DND-41 (cell line): ENCODE data around the gene PSEN1.

Experiments used
- ATAC-seq: fragments of 200-7000 bp; cut with Tn5 transposase; 3 replicates; pipeline ENCODE4 v1.9.1; 2021; ENCODE audit warnings: low read depth; ENCODE audit not compliant: insufficient read depth
- DNase-seq: peaks from one replicate; pipeline ENCODE4 v3.0.0-alpha.2; 2020
- H2AFZ ChIP-seq: 2 replicates; pipeline ENCODE4 v1.6.0; 2012; ENCODE audit warnings: low read depth, low read length
- H3K27ac ChIP-seq: 2 replicates; pipeline ENCODE4 v1.5.1; 2012; ENCODE audit warnings: low read length, inconsistent platforms
- H3K27me3 ChIP-seq: fragments of 200-600 bp; sonication (generic); 2 replicates; pipeline ENCODE4 v1.6.0; 2012; ENCODE audit warnings: low read length, mild to moderate bottlenecking, inconsistent platforms; ENCODE audit not compliant: insufficient read depth, poor library complexity
- H3K36me3 ChIP-seq: 2 replicates; pipeline ENCODE4 v1.5.1; 2012; ENCODE audit warnings: low read length, inconsistent platforms; ENCODE audit not compliant: insufficient read depth
- H3K4me1 ChIP-seq: 2 replicates; pipeline ENCODE4 v1.5.1; 2012; ENCODE audit warnings: mild to moderate bottlenecking, low read length; ENCODE audit not compliant: insufficient read depth
- H3K4me2 ChIP-seq: 2 replicates; pipeline ENCODE4 v1.6.0; 2012; ENCODE audit warnings: mild to moderate bottlenecking, moderate library complexity, low read length, inconsistent platforms; ENCODE audit not compliant: insufficient read depth
- H3K4me3 ChIP-seq, 2 experiments: fragments of 200-600 bp in 1 of 2; shearing (Covaris generic) in 1 of 2; 2 replicates each; pipeline ENCODE4 v1.5.1; 2012 to 2016; ENCODE audit warnings: inconsistent platforms in 2 of 2, low read length in 2 of 2, mild to moderate bottlenecking in 2 of 2, low read depth in 1 of 2, moderate library complexity in 1 of 2
- H3K79me2 ChIP-seq: 2 replicates; pipeline ENCODE4 v1.6.0; 2012; ENCODE audit warnings: low read length, inconsistent platforms; ENCODE audit not compliant: insufficient read depth
- H3K9ac ChIP-seq: 2 replicates; pipeline ENCODE4 v1.6.0; 2012; ENCODE audit warnings: low read depth, mild to moderate bottlenecking, inconsistent platforms, low read length, moderate library complexity
- H3K9me3 ChIP-seq: 2 replicates; pipeline ENCODE4 v1.5.1; 2012; ENCODE audit warnings: low read length, moderate library complexity, mild to moderate bottlenecking, inconsistent platforms; ENCODE audit not compliant: insufficient read depth, severe bottlenecking
- H4K20me1 ChIP-seq: 2 replicates; pipeline ENCODE4 v1.6.0; 2012; ENCODE audit warnings: low read length; ENCODE audit not compliant: insufficient read depth
- EZH2 ChIP-seq: IDR thresholded peaks from 3 replicates; pipeline ENCODE4 v1.6.1; 2012; ENCODE audit warnings: borderline replicate concordance, low read depth, mild to moderate bottlenecking, moderate library complexity, low read length, inconsistent platforms; ENCODE audit not compliant: severe bottlenecking
- TF ChIP-seq, protein P1 (sequence below): IDR thresholded peaks from 2 replicates; pipeline ENCODE4 v1.5.1; 2012; ENCODE audit warnings: borderline replicate concordance, low read length, moderate library complexity, mild to moderate bottlenecking; ENCODE audit not compliant: poor library complexity, severe bottlenecking; ENCODE audit errors: extremely low read depth

PSEN1 gene

DNA sequence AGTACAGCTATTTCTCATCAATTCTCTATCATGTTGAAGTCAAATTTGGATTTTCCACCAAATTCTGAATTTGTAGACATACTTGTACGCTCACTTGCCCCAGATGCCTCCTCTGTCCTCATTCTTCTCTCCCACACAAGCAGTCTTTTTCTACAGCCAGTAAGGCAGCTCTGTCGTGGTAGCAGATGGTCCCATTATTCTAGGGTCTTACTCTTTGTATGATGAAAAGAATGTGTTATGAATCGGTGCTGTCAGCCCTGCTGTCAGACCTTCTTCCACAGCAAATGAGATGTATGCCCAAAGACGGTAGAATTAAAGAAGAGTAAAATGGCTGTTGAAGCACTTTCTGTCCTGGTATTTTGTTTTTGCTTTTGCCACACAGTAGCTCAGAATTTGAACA is 83.8 kb downstream of the PSEN1 start:
- DNase-seq (no peak), ATAC-seq (no peak)
- no peak overlapping the region for H3K27ac ChIP-seq
- H3K9me3 ChIP-seq = no peaks in the 10 kb centered on the region
- H3K9ac ChIP-seq = no peak overlapping the region
- no peak overlapping the region for H3K4me3 ChIP-seq
- TF ChIP-seq EZH2 = no peak
- TF ChIP-seq, protein P1, sequence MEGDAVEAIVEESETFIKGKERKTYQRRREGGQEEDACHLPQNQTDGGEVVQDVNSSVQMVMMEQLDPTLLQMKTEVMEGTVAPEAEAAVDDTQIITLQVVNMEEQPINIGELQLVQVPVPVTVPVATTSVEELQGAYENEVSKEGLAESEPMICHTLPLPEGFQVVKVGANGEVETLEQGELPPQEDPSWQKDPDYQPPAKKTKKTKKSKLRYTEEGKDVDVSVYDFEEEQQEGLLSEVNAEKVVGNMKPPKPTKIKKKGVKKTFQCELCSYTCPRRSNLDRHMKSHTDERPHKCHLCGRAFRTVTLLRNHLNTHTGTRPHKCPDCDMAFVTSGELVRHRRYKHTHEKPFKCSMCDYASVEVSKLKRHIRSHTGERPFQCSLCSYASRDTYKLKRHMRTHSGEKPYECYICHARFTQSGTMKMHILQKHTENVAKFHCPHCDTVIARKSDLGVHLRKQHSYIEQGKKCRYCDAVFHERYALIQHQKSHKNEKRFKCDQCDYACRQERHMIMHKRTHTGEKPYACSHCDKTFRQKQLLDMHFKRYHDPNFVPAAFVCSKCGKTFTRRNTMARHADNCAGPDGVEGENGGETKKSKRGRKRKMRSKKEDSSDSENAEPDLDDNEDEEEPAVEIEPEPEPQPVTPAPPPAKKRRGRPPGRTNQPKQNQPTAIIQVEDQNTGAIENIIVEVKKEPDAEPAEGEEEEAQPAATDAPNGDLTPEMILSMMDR = no peak
- H3K36me3 ChIP-seq = peaks cover 47% of the 10 kb centered on the region
- H4K20me1 ChIP-seq = no peaks in the 10 kb centered on the region; the same call in 1 of the 2 replicates
- no peaks in the 10 kb centered on the region for H3K27me3 ChIP-seq
- no peak overlapping the region for H3K4me2 ChIP-seq
- H3K79me2 ChIP-seq = no peaks in the 10 kb centered on the region
- no peak overlapping the region for H2AFZ ChIP-seq
- H3K4me1 ChIP-seq = no peaks in the 10 kb centered on the region

DNA sequence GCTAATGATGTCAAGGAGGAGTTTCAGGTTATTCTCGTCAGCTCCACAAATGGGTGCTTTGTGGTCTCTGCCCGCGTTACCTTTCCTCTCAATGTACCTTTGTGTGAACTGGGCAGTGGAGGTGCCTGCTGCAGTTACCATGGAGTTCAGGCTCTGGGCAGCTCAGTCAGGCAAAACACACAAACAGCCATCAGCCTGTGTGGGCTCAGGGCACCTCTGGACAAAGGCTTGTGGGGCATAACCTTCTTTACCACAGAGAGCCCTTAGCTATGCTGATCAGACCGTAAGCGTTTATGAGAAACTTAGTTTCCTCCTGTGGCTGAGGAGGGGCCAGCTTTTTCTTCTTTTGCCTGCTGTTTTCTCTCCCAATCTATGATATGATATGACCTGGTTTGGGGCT is 84.3 kb downstream of the PSEN1 start:
- no peak for DNase-seq
- H2AFZ ChIP-seq = no peak overlapping the region
- H3K36me3 ChIP-seq = peaks cover 44% of the 10 kb centered on the region

DNA sequence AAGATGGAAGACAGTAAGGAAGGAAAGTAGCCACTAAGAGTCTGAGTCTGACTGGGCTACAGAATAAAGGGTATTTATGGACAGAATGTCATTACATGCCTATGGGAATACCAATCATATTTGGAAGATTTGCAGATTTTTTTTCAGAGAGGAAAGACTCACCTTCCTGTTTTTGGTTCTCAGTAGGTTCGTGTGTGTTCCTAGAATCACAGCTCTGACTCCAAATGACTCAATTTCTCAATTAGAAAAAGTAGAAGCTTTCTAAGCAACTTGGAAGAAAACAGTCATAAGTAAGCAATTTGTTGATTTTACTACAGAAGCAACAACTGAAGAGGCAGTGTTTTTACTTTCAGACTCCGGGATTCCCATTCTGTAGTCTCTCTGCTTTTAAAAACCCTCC is 85.6 kb downstream of the PSEN1 start:
- Histone ChIP-seq H2AFZ (no peak overlapping the region), H3K36me3 (peaks cover 36% of the 10 kb centered on the region), H3K4me2 (no peak overlapping the region), H3K9ac (no peak overlapping the region), H3K4me3 (no peak overlapping the region), H3K27ac (no peak overlapping the region), H3K9me3 (no peaks in the 10 kb centered on the region), H3K27me3 (no peaks in the 10 kb centered on the region), H3K4me1 (no peaks in the 10 kb centered on the region), H3K79me2 (no peaks in the 10 kb centered on the region), H4K20me1 (no peaks in the 10 kb centered on the region; the same call in 1 of the 2 replicates)
- ATAC-seq (no peak), DNase-seq (no peak)
- TF ChIP-seq, protein P1 = no peak

More for the DNA sequence above, 84.3 kb downstream of the PSEN1 start:
- no peaks in the 10 kb centered on the region for H3K27me3 ChIP-seq
- no peaks in the 10 kb centered on the region; the same call in 1 of the 2 replicates for H4K20me1 ChIP-seq
- no peak overlapping the region for H3K9ac ChIP-seq
- TF ChIP-seq, protein P1 = no peak
- TF ChIP-seq EZH2 = no peak
- H3K27ac ChIP-seq = no peak overlapping the region
- H3K4me1 ChIP-seq = no peaks in the 10 kb centered on the region
- H3K4me2 ChIP-seq = no peak overlapping the region
- no peaks in the 10 kb centered on the region for H3K79me2 ChIP-seq
- H3K4me3 ChIP-seq = no peak overlapping the region
- ATAC-seq = no peak
- no peaks in the 10 kb centered on the region for H3K9me3 ChIP-seq

DNA sequence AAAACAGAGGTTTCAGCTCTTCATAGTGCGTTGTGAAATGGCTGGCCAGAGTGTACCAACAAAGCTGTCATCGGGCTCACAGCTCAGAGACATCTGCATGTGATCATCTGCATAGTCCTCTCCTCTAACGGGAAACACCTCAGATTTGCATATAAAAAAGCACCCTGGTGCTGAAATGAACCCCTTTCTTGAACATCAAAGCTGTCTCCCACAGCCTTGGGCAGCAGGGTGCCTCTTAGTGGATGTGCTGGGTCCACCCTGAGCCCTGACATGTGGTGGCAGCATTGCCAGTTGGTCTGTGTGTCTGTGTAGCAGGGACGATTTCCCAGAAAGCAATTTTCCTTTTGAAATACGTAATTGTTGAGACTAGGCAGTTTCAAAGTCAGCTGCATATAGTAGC is 86.7 kb downstream of the PSEN1 start:
- H3K27me3 ChIP-seq = no peaks in the 10 kb centered on the region
- no peak overlapping the region for H3K4me2 ChIP-seq
- no peak overlapping the region for H3K9ac ChIP-seq
- no peak overlapping the region for H3K4me3 ChIP-seq
- H3K4me1 ChIP-seq = no peaks in the 10 kb centered on the region
- H4K20me1 ChIP-seq = no peaks in the 10 kb centered on the region; the same call in 1 of the 2 replicates
- H2AFZ ChIP-seq = no peak overlapping the region
- ATAC-seq (no peak), DNase-seq (no peak)
- peaks cover 29% of the 10 kb centered on the region for H3K36me3 ChIP-seq
- H3K27ac ChIP-seq = no peak overlapping the region
- H3K79me2 ChIP-seq = no peaks in the 10 kb centered on the region
- H3K9me3 ChIP-seq = no peaks in the 10 kb centered on the region
- TF ChIP-seq, protein P1 = no peak
- TF ChIP-seq EZH2 = no peak
